ENCODE results near the gene IL1R1.

IL1R1 gene

DNA sequence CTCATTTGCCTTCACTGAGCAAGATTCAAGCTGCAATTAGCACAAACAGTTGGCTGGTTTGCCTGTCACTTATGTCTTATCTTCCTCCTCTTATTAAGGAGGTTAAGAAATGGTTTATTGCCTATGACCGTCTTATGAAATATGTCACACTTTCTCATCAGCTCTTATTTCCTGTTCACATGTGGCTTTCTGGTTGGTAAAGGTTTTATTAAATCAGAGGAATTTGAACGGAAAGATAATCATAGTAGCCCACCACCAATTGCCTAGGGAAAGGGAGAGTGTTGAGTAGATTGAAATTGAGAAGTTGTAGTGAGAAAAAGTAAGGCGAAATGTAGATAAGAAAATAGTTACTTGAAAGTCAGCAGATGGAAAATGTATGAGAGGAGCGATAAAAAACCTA lies 4.2 kb upstream of the IL1R1 start:
- no peak for DNase-seq (ENCODE audit: low read depth)

- DNase-seq (ENCODE audit: low read depth): no peak
Measured at GRCh38 chr2:102139851-102140250, 2.7 kb upstream of the IL1R1 start.

DNA sequence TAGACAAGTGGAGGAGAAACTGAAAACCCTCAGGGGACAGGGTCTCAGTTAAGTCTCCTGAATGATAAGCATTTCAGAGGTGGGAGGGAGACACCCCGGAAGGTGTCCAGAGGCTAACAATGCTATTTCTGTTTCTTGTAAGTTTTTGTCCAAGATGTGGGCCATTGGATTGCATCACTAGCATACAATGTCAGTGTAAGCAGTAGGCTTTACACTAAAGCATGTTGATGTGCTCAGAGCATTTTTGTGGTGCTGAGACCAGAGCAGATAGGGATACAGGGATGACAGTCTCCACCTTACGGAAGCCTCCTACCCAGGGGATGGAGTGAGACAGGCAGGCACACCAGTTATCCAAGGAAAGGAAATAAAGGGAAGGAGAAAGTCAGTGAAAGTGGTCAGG lies 2.2 kb upstream of the IL1R1 start:
- no peak for DNase-seq (ENCODE audit: low read depth)

DNA sequence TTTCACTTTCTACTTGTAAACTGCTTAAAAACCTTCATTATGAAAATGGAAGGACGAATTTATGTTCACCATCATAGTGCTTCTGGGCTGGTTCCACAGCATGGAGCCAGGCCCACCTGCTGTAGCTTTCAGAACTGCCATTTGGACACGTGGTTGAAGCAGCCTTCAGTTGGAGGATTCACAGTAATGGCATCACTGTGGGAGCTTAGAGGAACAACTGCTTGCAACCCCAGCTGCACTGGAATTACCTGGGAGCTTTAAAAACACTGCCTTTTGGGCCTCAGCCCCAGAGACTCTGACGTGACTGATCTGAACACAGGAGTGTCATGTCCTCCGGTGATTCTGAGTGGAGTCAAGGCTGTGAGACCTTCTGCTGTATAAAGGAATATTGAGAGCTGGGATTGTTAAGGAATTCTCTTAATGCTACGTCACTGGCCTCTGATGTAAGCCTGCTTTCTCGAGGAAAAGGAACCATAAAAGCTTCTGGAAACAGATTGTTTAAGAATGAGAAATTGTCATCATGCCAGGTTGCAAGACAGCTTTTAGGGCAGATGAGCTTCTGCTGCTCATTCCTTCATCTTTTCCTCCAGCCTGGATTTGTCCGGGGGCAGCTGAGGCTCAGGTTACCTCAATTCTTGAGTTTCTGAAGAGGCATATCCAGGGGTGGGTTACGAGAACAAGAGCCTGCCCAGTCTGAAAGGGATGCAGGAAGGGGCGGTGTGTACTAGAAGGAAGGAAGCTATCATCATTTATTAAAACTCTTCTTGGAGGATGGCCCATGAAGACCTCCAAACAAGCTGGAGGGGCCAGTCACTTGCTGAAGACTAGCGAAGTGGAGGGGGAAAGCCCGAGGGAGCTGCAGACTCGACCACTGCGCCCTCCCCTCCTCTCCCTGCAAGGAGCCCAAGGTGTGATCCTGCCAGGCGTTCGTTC lies 1.3 kb upstream of the IL1R1 start:
- DNase-seq (ENCODE audit: low read depth): no peak

DNA sequence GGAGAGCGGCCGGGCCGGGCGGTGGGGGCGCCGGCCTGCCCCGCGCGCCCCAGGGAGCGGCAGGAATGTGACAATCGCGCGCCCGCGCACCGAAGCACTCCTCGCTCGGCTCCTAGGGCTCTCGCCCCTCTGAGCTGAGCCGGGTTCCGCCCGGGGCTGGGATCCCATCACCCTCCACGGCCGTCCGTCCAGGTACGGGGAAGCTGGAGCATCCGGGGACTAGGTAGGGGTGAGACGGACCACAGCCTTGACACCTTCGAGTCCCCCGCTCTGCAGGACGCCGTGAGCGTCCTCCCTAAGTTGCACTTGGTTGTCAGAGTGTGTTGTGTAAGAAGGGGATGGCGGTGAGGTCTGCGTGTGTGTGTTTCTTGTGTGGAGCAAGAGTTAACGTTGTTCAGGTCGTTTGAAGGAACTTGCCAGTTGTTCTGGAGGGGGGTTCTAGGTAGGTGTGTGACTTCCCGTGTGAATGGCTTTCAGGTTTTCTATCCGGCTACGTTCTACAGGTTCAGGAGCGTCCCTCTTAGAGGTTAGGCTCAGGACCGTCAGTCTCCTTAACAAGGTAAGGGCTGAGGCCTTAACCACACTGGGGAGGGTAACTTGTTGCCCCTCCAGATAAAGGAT lies 393 bp downstream of the IL1R1 start:
- DNase-seq (ENCODE audit: low read depth): no peak

DNA sequence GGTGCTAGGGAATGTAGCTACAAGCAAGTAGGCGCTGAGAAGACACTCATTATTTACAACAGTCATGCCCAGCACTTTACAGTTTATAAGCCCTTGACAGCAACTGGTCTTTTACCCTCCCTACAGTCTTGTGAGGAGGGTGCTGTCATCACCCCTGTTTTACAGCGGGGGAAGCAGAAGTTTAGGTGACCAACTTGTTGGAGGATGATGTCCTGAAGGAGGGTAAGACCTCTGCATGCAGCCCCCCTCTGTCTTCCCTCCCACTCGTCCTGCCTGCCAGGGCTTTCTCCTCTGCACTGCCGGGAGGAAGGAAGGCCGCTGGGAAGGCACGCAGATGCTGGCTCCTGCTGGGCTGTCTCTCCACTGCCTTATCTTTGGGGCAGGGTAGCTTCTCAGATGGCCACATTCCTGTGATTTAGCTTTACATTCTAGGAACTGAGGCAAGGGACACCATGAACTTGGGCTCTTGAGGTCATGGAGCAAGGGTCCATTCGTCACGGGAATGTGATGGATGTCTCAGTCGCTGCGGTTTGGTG lies 972 bp downstream of the IL1R1 start:
- no peak for DNase-seq (ENCODE audit: low read depth)

DNA sequence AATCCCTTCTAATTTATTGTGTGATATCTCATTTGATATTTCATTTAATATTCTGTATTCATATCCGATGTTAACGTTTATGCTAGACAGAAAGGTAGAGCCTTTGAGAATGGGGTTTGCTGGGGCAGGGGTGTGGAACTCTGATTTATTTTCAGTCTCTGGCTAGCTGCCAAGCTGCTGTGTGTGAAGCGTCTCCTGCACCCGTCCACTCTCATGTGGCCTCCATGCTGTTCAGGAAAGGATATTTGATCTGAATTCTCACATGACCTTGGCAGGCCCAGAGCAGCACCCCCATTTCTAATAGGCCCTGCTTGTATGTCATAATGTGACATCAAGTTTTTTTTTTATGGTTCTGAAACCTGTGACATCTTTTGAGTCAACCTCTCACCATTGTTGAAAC lies 1.6 kb downstream of the IL1R1 start:
- DNase-seq (ENCODE audit: low read depth): no peak

- no peak for DNase-seq (ENCODE audit: low read depth)
Measured at GRCh38 chr2:102145107-102145506, 2.6 kb downstream of the IL1R1 start.

- no peak for DNase-seq (ENCODE audit: low read depth)
Measured at GRCh38 chr2:102145934-102146333, 3.4 kb downstream of the IL1R1 start.

DNA sequence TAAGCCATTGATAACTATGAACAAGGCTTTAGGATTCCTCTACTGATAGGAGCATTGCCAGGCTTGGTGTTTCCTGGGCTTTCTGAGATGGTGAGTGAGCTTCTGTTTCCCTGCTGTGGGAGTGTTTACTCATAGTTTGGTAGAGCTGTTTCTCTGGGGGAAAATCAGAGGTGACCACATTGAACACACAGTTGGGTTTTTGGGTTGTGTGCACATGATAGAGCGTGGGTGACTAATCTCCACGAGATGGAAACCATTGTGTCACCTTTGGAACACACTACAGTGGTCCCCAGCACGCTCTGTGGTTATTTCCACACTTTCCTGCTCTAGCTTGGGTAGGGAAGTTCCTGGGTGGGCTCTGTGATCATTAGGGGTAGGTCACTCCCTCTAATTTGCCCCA lies 5.4 kb downstream of the IL1R1 start:
- no peak for DNase-seq (ENCODE audit: low read depth)

- no peak for DNase-seq (ENCODE audit: low read depth)
Measured at GRCh38 chr2:102149243-102149642, 6.7 kb downstream of the IL1R1 start.

DNA sequence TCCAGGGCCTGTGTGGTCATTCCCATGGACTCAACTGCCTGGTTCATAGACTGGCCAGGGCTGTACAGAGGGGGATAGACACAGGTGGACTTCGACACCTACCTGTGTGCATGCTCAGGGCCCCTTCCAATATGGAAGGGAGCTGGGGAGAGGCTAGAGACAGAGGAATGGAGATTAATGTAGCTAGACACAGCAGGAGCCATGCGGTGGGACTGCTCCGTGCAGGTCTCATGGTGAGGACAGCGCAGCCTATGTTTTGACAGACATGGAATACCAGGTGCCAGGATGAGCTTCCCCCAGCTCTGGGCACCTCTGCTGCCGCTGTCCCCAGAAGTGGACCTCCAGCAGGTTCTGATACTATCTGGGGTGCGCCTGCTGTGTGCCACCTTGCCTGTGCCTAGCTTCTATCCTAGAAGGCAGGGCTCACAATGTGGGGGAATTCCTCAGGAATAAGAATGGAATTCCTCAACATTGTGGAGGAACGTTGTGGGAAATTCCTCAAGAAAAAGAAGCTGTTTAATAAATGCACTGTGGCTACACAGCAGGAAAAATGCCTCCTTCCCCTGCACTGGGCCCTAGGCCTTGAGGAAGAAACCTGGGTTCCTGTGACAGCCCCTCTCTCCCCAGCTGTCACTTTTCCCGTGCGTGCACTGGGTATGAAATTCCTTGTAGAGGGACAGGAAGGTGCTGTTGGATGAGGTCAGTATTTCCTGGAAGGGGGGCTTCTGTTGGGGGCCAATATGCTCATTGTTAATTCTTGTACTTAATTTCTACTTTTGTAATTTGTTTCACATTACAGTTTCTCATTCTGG lies 7.3 kb downstream of the IL1R1 start:
- no peak for DNase-seq (ENCODE audit: low read depth)

DNA sequence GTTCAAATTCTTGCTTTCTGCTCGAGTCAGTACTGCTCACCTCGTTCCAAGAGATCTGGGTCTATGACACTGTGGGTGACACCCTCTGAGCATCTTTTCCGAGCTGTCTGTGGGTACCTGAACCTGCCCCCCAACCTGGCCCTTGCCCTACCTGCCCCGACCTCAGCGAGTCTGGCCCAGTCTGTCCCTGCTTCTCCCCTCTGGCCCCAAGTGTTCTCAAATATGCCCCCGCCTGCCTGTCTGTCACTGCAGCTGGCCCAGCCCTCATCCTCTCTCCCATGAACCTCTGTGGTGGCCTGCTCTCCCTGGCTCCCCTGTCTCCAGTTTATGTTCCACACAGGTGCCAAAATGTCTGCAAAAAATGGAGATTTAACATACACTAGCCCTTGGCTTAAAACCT lies 11.8 kb downstream of the IL1R1 start:
- DNase-seq (ENCODE audit: low read depth): no peak

GRCh38 chr2:102154946-102155702 lies 12.6 kb downstream of the IL1R1 start:
- no peak for DNase-seq (ENCODE audit: low read depth)

DNA sequence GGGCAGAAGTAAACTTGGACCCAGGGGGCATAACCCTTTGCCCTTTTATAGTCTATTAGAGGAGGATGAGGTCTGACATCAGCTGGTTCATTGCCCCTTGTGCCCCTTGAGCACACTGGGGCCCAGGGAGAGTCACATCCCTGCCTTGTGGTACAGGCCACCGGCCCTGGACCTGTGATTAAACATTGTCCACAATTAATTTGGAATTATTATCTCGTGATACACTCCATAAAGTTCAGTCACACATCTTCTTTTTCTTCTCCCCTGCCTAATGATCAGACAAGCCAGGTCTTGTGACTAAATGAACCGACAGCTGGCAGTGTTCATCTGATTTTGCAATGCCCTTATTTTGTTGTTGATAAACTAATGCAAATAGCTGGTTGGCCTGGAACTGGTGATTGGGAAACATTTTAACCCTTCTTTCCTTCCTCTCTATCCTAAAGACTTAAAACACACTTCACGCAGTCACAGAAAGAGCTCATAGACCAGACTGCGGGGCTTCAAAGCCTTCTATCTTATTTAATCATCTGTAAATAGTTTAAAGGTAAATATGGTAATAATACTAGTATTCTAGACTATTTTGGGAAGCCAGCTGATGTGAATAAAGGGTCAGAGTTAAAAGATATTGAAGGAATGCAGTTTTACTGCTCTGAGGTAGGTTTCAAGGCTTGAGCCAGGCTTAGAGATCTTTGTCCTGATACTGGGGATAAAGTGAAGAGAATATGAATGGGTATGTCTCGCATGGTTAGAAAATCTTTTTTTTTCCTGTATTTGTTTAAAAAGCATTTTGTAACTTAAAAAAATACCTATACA lies 13.4 kb downstream of the IL1R1 start:
- DNase-seq (ENCODE audit: low read depth): no peak

DNA sequence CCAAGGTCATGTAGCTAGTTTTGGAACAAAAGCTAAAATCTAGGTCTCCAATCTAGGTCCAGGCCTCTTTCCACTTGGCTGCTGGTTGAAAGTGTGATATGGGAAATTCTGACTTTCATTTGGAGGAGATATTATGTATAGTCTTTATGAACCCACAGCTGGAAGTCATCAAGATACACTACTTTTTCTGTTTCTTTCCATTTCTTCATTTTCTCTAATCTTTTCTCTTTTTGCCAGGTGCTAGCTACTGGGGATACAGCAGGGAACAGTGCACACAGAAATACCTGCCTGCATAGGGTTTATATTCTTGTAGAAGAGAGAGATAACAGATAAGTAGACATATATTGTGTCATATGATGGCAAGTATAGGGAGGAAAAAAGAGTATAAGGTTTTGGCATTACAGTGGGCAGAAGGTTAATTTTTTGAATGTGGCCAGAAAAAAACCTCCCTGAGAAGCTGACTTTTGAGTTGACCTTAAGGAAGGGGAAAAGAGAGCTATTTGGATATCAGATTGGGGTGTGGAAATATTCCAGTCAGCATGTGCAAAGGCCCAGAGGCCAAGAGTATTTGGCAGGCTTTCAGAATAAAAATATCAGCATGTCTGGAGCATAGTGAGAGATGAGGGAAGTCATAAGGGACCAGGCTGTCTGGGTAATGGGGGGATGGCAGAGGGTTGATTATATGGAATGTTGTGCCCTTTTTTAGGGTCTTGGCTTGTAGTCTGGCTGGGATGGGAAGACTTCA lies 15.6 kb downstream of the IL1R1 start:
- no peak for DNase-seq (ENCODE audit: low read depth)

DNA sequence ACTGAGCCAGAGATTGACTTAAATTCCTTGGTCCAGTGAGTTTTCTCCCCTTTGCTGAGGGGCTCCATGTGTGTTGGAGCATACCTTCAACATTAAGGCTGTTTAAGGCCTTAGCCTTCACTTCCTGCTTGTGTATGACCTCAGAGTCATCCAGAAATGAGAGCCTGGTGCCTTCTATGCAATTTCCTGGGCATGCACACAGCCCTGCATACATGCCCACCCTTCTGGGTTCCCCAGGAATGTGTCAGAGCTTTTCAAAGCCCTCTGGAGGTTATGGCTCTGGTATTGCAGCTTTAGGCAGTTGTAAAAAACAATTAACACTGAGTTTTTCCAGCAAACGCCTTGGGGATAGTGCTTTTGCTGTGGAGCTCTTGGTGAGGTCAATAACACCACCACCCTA lies 16.7 kb downstream of the IL1R1 start:
- DNase-seq (ENCODE audit: low read depth): no peak

- no peak for DNase-seq (ENCODE audit: low read depth)
Measured at GRCh38 chr2:102166189-102166845, 23.8 kb downstream of the IL1R1 start.

DNA sequence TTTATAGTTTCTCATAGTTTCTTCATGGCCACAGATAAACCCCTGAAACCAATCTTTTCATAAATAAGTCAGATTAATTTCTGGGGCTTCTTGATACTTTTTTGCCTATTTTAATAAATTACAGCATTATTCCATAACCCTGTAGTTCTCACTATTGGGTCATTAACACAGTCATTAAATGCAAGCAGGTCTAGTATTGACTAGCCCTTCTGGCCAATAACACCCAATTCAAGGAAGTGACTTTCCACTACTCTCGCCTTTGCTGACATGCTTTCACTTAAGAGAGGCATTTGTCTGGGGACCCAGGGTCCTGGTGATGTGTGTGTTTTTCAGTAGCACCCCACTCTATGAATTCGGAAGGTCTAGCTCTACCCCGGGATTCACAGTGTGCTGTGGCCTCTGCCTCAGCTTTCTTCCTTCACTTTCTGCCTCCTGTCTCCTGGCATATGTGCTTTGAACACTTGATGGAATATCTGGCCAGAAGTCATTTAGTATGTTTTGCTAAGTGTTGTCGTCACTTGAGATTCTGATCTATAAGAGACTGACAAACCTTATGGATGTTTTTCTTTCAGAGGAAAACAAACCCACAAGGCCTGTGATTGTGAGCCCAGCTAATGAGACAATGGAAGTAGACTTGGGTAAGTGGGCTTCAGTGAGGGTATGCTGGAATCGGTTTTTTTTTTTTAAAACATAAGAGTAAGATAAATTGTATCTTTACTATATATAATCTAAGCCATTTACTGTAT lies 25.7 kb downstream of the IL1R1 start:
- no peak for DNase-seq (ENCODE audit: low read depth)

Measured in T follicular helper cell (primary cell).